Activated CD8-positive, alpha-beta memory T cell treated with anti-CD3 and anti-CD28 coated beads, Interleukin-2, amount 10 ng/mL, durations not matched to agents 7 days and 5 days (primary cell): ENCODE measurements around the gene PRR23A. TPM values are rescaled to one million over a fixed set of nuclear protein-coding genes. Genes with fewer than 3 reads are reported as not detected.

Experiments
- ATAC-seq: fragments of 150-1000 bp; cut with Tn5 transposase; one replicate; pipeline ENCODE4 v1.10.0; 2021; ENCODE audit warnings: moderate library complexity
- CTCF ChIA-PET: fragments of 350-600 bp; sonication (Branson Sonifier 250); formaldehyde crosslinking; loops from one replicate; lab custom pipeline; 2021; ENCODE audit warnings: antibody characterized with exemption; lab: Charles Lee
- DNase-seq: peaks from one replicate; pipeline ENCODE4 v3.0.0-alpha.2; 2020
- H3K27ac Mint-ChIP-seq: one replicate; pipeline ENCODE4 v1.8.0; 2021; ENCODE audit warnings: mild to moderate bottlenecking, mixed read lengths
- H3K27me3 Mint-ChIP-seq: one replicate; pipeline ENCODE4 v1.8.0; 2021; ENCODE audit warnings: mixed read lengths
- H3K36me3 Mint-ChIP-seq: one replicate; pipeline ENCODE4 v1.8.0; 2021; ENCODE audit warnings: mild to moderate bottlenecking, mixed read lengths
- H3K4me1 Mint-ChIP-seq: one replicate; pipeline ENCODE4 v1.8.0; 2021; ENCODE audit warnings: mixed read lengths
- H3K4me3 Mint-ChIP-seq: one replicate; pipeline ENCODE4 v1.8.0; 2021; ENCODE audit warnings: mild to moderate bottlenecking, moderate library complexity, mixed read lengths
- H3K9me3 Mint-ChIP-seq: one replicate; pipeline ENCODE4 v1.8.0; 2022; ENCODE audit warnings: low read depth, mixed read lengths
- total RNA-seq, 2 experiments: library from RNA; stranded (reverse); gene quantifications; one replicate each; pipeline ENCODE4 v1.2.3, GENCODE V29; 2021

The PRR23A gene
- total RNA-seq, 2 experiments from 2014 or later: not detected

- Mint-ChIP-seq H3K36me3 (no peaks in the 10 kb centered on the region), H3K4me1 (peaks cover 11% of the 10 kb centered on the region), H3K27ac (no peak overlapping the region), H3K9me3 (peaks cover 3% of the 10 kb centered on the region), H3K4me3 (peak overlapping the region; percentile 24), H3K27me3 (peaks cover 56% of the 10 kb centered on the region)
- DNase-seq (no peak), ATAC-seq (no peak)
- CTCF ChIA-PET: interaction anchor here (1.2 kb wide), 1 partner anchor 45 kb away, joined by 4 read pairs; no protein-coding TSS in a partner anchor
These were observed 45.6 kb downstream of the PRR23A start for GRCh38 chr3:138960417-138960852.

Other genes with a start within 250 kb of the PRR23A start
- 1 to 10 TPM; 7.1 to 8.4 TPM for gene PIK3CB, start 171.3 kb downstream of the PRR23A start, total RNA-seq
- gene FOXL2, start 59.1 kb downstream of the PRR23A start, total RNA-seq: under 1 TPM in 1 of 2 experiments, not detected in 1; 0.14 TPM
- gene FOXL2NB, start 59.1 kb downstream of the PRR23A start, total RNA-seq: not detected
- not detected for gene PRR23B, start 14.7 kb upstream of the PRR23A start, total RNA-seq
- gene PRR23C, start 38.6 kb upstream of the PRR23A start, total RNA-seq: not detected